ENCODE measurements around the gene SELP.

SELP gene

GRCh38 chr1:169588112-169588511, 41.8 kb downstream of the SELP start:
- H4K8ac ChIP-seq (ENCODE audit: low read length), result no peak overlapping the region
- H3K14ac ChIP-seq (ENCODE audit: low read length in 2 of 2), result no peak overlapping the region
- no peaks in the 10 kb centered on the region for H3K9me3 ChIP-seq (ENCODE audit: control insufficient read depth, low read length)
- no peak overlapping the region for H3K18ac ChIP-seq (ENCODE audit: low read depth in 1 of 2, low read length in 2 of 2)
- no peak overlapping the region for H2BK12ac ChIP-seq (ENCODE audit: low read length in 2 of 2)
- no peak overlapping the region for H3K4me3 ChIP-seq (ENCODE audit: insufficient read depth in 1 of 2, low read depth in 1 of 2, low read length in 2 of 2)
- no peak overlapping the region for H2BK5ac ChIP-seq (ENCODE audit: low read depth, low read length, poor library complexity, severe bottlenecking)
- H3K4ac ChIP-seq (ENCODE audit: low read depth in 1 of 2, low read length in 2 of 2), result no peak overlapping the region
- H3K9ac ChIP-seq (ENCODE audit: low read length), result no peak overlapping the region
- DNase-seq, result no peak
- no peak overlapping the region for H3K4me2 ChIP-seq (ENCODE audit: low read length, poor library complexity, severe bottlenecking)
- H3K36me3 ChIP-seq (ENCODE audit: control insufficient read depth in 1 of 2, insufficient read depth in 2 of 2, low read depth in 1 of 2, low read length in 2 of 2), result no peaks in the 10 kb centered on the region
- no peak overlapping the region for H4K91ac ChIP-seq (ENCODE audit: low read length)
- H3K4me1 ChIP-seq (ENCODE audit: control insufficient read depth, insufficient read depth, low read depth, low read length), result peaks cover 4% of the 10 kb centered on the region
- WGBS, result no CpG with 5 or more reads among the region's 1 CpG
- no peaks in the 10 kb centered on the region for H3K79me1 ChIP-seq (replicated peaks; ENCODE audit: low read length, poor library complexity, severe bottlenecking)
- H2BK120ac ChIP-seq (ENCODE audit: low read depth, low read length), result no peak overlapping the region
- no peak overlapping the region for H2BK15ac ChIP-seq (ENCODE audit: low read depth, poor library complexity, severe bottlenecking)
- H2AK5ac ChIP-seq (ENCODE audit: low read length, severe bottlenecking), result no peak overlapping the region
- H3K23ac ChIP-seq (ENCODE audit: low read length in 2 of 2), result no peak overlapping the region
- no peak overlapping the region for H2AFZ ChIP-seq (ENCODE audit: low read depth, low read length)
- peaks cover 7 to 9% of the 10 kb centered on the region in 2 experiments for H3K27me3 ChIP-seq (ENCODE audit: control insufficient read depth in 1 of 2, insufficient read depth in 1 of 2, low read length in 2 of 2)
- H3K27ac ChIP-seq (ENCODE audit: low read length, poor library complexity, severe bottlenecking), result no peak overlapping the region

GRCh38 chr1:169586395-169587255, 43.3 kb downstream of the SELP start, which contains the start of gene F5:
TSS of gene F5 (minus strand) at chr1:169586481. CDS start at chr1:169586386, 95 bp downstream.
- no peak within 1 kb of the TSS for H3K18ac ChIP-seq (ENCODE audit: low read depth in 1 of 2, low read length in 2 of 2)
- H2AFZ ChIP-seq (ENCODE audit: low read depth, low read length), result no peak within 1 kb of the TSS
- H3K4me3 ChIP-seq (ENCODE audit: insufficient read depth in 1 of 2, low read depth in 1 of 2, low read length in 2 of 2), result peak within 1 kb of the TSS in 1 of 2 experiments; percentile 67
- no peaks in the 10 kb centered on the region for H3K9me3 ChIP-seq (ENCODE audit: control insufficient read depth, low read length)
- H3K4ac ChIP-seq (ENCODE audit: low read depth in 1 of 2, low read length in 2 of 2), result no peak within 1 kb of the TSS
- H2BK15ac ChIP-seq (ENCODE audit: low read depth, poor library complexity, severe bottlenecking), result no peak within 1 kb of the TSS
- no peaks in the 10 kb centered on the region for H3K36me3 ChIP-seq (ENCODE audit: control insufficient read depth in 1 of 2, insufficient read depth in 2 of 2, low read depth in 1 of 2, low read length in 2 of 2)
- H2BK12ac ChIP-seq (ENCODE audit: low read length in 2 of 2), result no peak within 1 kb of the TSS
- no peak within 1 kb of the TSS for H2BK5ac ChIP-seq (ENCODE audit: low read depth, low read length, poor library complexity, severe bottlenecking)
- H3K27me3 ChIP-seq (ENCODE audit: control insufficient read depth in 1 of 2, insufficient read depth in 1 of 2, low read length in 2 of 2), result peaks cover under 1 to 4% of the 10 kb centered on the region in 2 experiments
- peak within 1 kb of the TSS; percentile 37 for H3K9ac ChIP-seq (ENCODE audit: low read length)
- 44% methylated on average over 15 of the region's 15 CpGs for WGBS
- DNase-seq, result peak; percentile 56
- H3K4me2 ChIP-seq (ENCODE audit: low read length, poor library complexity, severe bottlenecking), result peak within 1 kb of the TSS; percentile 19
- H3K23ac ChIP-seq (ENCODE audit: low read length in 2 of 2), result peak within 1 kb of the TSS in 1 of 2 experiments; percentile 91
- H4K8ac ChIP-seq (ENCODE audit: low read length), result no peak within 1 kb of the TSS
- H3K14ac ChIP-seq (ENCODE audit: low read length in 2 of 2), result peak within 1 kb of the TSS in 1 of 2 experiments; percentile 78
- H2BK120ac ChIP-seq (ENCODE audit: low read depth, low read length), result no peak within 1 kb of the TSS
- no peak within 1 kb of the TSS for H4K91ac ChIP-seq (ENCODE audit: low read length)
- no peaks in the 10 kb centered on the region for H3K79me1 ChIP-seq (replicated peaks; ENCODE audit: low read length, poor library complexity, severe bottlenecking)
- H3K4me1 ChIP-seq (ENCODE audit: control insufficient read depth, insufficient read depth, low read depth, low read length), result peaks cover 4% of the 10 kb centered on the region
- H3K27ac ChIP-seq (ENCODE audit: low read length, poor library complexity, severe bottlenecking), result no peak within 1 kb of the TSS
- H2AK5ac ChIP-seq (ENCODE audit: low read length, severe bottlenecking), result no peak within 1 kb of the TSS

- H3K4me1 ChIP-seq (ENCODE audit: control insufficient read depth, insufficient read depth, low read depth, low read length), result peaks cover 4% of the 10 kb centered on the region
- H3K79me1 ChIP-seq (replicated peaks; ENCODE audit: low read length, poor library complexity, severe bottlenecking), result no peaks in the 10 kb centered on the region
- H3K23ac ChIP-seq (ENCODE audit: low read length in 2 of 2), result peak overlapping the region in 1 of 2 experiments; percentile 91
- H3K4me3 ChIP-seq (ENCODE audit: insufficient read depth in 1 of 2, low read depth in 1 of 2, low read length in 2 of 2), result peak overlapping the region in 1 of 2 experiments; percentile 67
- no peak overlapping the region for H3K18ac ChIP-seq (ENCODE audit: low read depth in 1 of 2, low read length in 2 of 2)
- H2AK5ac ChIP-seq (ENCODE audit: low read length, severe bottlenecking), result no peak overlapping the region
- H3K27me3 ChIP-seq (ENCODE audit: control insufficient read depth in 1 of 2, insufficient read depth in 1 of 2, low read length in 2 of 2), result peaks cover 0 to 4% of the 10 kb centered on the region in 2 experiments
- no peak overlapping the region for H2BK5ac ChIP-seq (ENCODE audit: low read depth, low read length, poor library complexity, severe bottlenecking)
- H4K8ac ChIP-seq (ENCODE audit: low read length), result no peak overlapping the region
- H3K9me3 ChIP-seq (ENCODE audit: control insufficient read depth, low read length), result no peaks in the 10 kb centered on the region
- H3K4ac ChIP-seq (ENCODE audit: low read depth in 1 of 2, low read length in 2 of 2), result no peak overlapping the region
- H2AFZ ChIP-seq (ENCODE audit: low read depth, low read length), result no peak overlapping the region
- H3K14ac ChIP-seq (ENCODE audit: low read length in 2 of 2), result peak overlapping the region in 1 of 2 experiments; percentile 78
- H3K4me2 ChIP-seq (ENCODE audit: low read length, poor library complexity, severe bottlenecking), result peak overlapping the region; percentile 19
- no peak overlapping the region for H2BK15ac ChIP-seq (ENCODE audit: low read depth, poor library complexity, severe bottlenecking)
- H3K27ac ChIP-seq (ENCODE audit: low read length, poor library complexity, severe bottlenecking), result no peak overlapping the region
- peak overlapping the region; percentile 37 for H3K9ac ChIP-seq (ENCODE audit: low read length)
- no peak overlapping the region for H2BK120ac ChIP-seq (ENCODE audit: low read depth, low read length)
- no peak for DNase-seq
- 33% methylated on average over 5 of the region's 5 CpGs for WGBS
- H3K36me3 ChIP-seq (ENCODE audit: control insufficient read depth in 1 of 2, insufficient read depth in 2 of 2, low read depth in 1 of 2, low read length in 2 of 2), result no peaks in the 10 kb centered on the region
- H4K91ac ChIP-seq (ENCODE audit: low read length), result no peak overlapping the region
- no peak overlapping the region for H2BK12ac ChIP-seq (ENCODE audit: low read length in 2 of 2)
These were observed 43.9 kb downstream of the SELP start for GRCh38 chr1:169586067-169586394.

- Histone ChIP-seq H2AK5ac (ENCODE audit: low read length, severe bottlenecking) (no peak overlapping the region), H2BK120ac (ENCODE audit: low read depth, low read length) (no peak overlapping the region), H2AFZ (ENCODE audit: low read depth, low read length) (no peak overlapping the region), H3K9ac (ENCODE audit: low read length) (peak overlapping the region; percentile 18), H3K4me3 (ENCODE audit: insufficient read depth in 1 of 2, low read depth in 1 of 2, low read length in 2 of 2) (no peak overlapping the region), H3K79me1 (replicated peaks; ENCODE audit: low read length, poor library complexity, severe bottlenecking) (no peaks in the 10 kb centered on the region), H3K4ac (ENCODE audit: low read depth in 1 of 2, low read length in 2 of 2) (no peak overlapping the region), H2BK15ac (ENCODE audit: low read depth, poor library complexity, severe bottlenecking) (no peak overlapping the region), H3K4me1 (ENCODE audit: control insufficient read depth, insufficient read depth, low read depth, low read length) (peaks cover 4% of the 10 kb centered on the region), H2BK12ac (ENCODE audit: low read length in 2 of 2) (no peak overlapping the region), H3K27ac (ENCODE audit: low read length, poor library complexity, severe bottlenecking) (no peak overlapping the region), H3K9me3 (ENCODE audit: control insufficient read depth, low read length) (no peaks in the 10 kb centered on the region), H3K18ac (ENCODE audit: low read depth in 1 of 2, low read length in 2 of 2) (no peak overlapping the region), H3K23ac (ENCODE audit: low read length in 2 of 2) (no peak overlapping the region), H3K27me3 (ENCODE audit: control insufficient read depth in 1 of 2, insufficient read depth in 1 of 2, low read length in 2 of 2) (peaks cover 0 to 2% of the 10 kb centered on the region in 2 experiments), H3K36me3 (ENCODE audit: control insufficient read depth in 1 of 2, insufficient read depth in 2 of 2, low read depth in 1 of 2, low read length in 2 of 2) (no peaks in the 10 kb centered on the region), H4K91ac (ENCODE audit: low read length) (no peak overlapping the region), H4K8ac (ENCODE audit: low read length) (no peak overlapping the region), H3K14ac (ENCODE audit: low read length in 2 of 2) (no peak overlapping the region), H2BK5ac (ENCODE audit: low read depth, low read length, poor library complexity, severe bottlenecking) (no peak overlapping the region), H3K4me2 (ENCODE audit: low read length, poor library complexity, severe bottlenecking) (no peak overlapping the region)
- DNase-seq, result no peak
These were observed 44.7 kb downstream of the SELP start for GRCh38 chr1:169585181-169585580.

Data from mesenchymal stem cell (in vitro differentiated cells and primary cell).